ENCODE measurements around the gene HADH.

HADH gene

GRCh38 chr4:108013327-108013726 lies 23.6 kb downstream of the HADH start:
- no peak for TF ChIP-seq CTCF (IDR thresholded peaks at IDR 0.05)

GRCh38 chr4:108013955-108014354 lies 24.3 kb downstream of the HADH start:
- TF ChIP-seq CTCF (IDR thresholded peaks at IDR 0.05) = no peak

GRCh38 chr4:108018040-108018883 lies 28.6 kb downstream of the HADH start:
- peak; percentile 66 for TF ChIP-seq CTCF (IDR thresholded peaks at IDR 0.05)

DNA sequence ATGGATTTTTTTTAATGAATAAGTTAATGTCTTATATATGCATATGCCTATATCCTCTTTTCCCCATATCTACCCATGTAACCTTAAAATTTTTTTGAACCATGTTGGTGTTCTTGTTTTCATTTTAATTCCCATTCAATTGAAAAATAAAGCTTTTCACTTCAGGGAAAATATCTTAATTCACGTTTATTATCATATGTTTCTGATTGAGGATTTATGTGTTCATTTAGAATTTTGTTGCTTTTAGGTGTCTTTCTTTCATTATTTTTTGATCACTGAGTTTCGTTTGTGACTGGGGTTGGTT lies 29.1 kb downstream of the HADH start:
- no peak; the same call in 1 of the 2 replicates for TF ChIP-seq CTCF (IDR thresholded peaks at IDR 0.05)

DNA sequence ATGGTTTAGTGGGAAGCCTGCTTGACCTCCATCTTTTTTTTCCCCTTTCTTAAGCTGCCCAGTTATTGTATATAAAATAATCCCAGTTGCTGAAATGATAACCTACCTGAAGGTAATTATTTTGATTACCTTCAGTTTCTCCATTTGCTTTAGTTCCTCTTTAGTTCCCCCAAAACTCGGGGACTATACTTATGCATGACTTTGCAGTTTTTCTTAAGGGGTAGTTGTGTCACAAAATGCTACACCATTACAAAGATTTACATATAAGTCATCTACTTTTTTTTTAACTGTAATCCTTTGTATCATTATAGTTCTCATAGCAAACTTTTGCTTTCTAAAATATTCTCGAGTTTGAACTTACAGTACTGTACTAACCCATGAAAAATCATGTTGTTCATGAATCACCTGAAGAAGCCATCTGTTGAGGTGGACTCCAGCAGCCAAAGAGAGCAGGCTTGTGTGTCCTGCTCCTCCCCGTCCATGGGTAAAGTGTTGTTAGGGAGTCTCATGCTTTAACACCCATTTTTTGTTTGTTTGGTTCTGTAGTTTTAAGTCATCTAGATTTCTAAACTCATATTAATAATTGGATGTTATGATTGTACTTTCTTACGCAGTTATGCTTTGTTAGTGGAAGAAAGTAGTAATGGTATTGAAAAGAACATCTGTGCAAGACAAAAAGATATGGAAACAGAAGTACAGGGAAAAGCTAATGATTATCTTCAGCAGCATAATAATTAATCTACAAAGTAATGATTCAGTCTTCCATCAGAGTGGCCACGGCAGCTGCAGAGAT lies 34.6 kb downstream of the HADH start:
- no peak for TF ChIP-seq CTCF (IDR thresholded peaks at IDR 0.05)

DNA sequence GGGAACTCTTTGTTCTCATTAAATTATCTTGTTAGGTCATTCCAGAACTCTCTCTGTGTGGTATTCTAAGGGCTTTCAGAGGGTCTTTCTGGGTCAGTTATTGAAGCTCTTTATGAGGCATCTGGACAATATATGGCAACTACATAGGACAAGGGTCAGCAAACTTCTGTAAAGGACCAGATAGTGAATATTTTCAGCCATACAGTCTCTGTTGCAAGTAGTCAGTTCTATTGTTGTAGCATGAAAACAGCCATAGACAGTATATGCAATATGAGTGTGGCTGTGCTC lies 35.1 kb downstream of the HADH start:
- TF ChIP-seq CTCF (IDR thresholded peaks at IDR 0.05) = no peak

- TF ChIP-seq CTCF (IDR thresholded peaks at IDR 0.05) = no peak
Measured at GRCh38 chr4:108029016-108029720, 39.5 kb downstream of the HADH start.

All from LNCAP (cell line).